Pulmonary artery endothelial cell (primary cell): Measurements from ENCODE around the gene ITSN1. TPM values are rescaled to one million over a fixed set of nuclear protein-coding genes. Genes with fewer than 3 reads are reported as not detected.

Experiments
- DNase-seq: peaks from one replicate; pipeline ENCODE4 v3.0.0-alpha.2; 2011; ENCODE audit warnings: low read depth, low spot score
- total RNA-seq: library from RNA; depleted of rRNA; stranded (reverse); fragments of >200 nt; gene quantifications from 2 replicates; pipeline ENCODE4 v1.2.3, GENCODE V29; 2014

ITSN1 gene
- total RNA-seq, 1 donor from 2014 or later = 66.4 TPM

DNA sequence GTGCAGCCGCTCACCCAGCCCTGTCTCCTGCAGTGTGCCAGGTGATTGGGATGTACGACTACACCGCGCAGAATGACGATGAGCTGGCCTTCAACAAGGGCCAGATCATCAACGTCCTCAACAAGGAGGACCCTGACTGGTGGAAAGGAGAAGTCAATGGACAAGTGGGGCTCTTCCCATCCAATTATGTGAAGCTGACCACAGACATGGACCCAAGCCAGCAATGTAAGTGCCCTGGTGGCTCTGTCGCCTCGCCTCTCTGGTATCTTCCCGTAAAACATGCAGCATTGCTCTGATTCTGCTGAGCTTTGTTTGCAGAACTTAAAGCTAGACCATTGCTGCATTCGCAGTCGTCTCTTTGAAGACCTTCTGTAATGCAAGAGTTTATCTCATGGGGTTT, 194.1 kb downstream of the ITSN1 start:
- no peak for DNase-seq

DNA sequence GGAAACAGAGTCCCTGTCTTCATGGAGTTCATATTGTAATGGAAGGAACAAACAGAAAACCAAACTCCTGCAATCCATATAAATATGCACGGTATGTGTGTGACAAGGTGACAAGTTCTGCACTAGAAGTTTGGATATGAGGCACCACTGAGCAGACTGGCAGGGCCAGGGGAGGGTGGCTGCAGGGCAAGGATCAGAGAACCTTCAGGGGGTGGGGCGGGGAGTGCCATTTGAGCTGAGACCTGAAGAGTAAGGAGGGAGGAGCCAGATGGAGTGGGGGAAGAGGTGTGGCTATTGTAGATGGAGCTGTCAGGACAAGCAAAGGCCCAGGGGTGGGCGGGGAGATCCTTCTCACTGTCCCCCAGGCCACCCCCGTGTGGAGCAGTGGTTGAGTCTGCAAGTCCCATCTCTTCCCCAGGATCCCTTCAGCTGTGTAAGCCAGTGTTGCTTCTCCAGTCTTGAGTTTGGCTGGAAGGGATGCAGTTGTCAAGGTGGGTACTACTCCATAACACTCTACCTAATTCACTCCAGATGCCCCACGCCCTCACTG, 196.9 kb downstream of the ITSN1 start:
- no peak for DNase-seq

DNA sequence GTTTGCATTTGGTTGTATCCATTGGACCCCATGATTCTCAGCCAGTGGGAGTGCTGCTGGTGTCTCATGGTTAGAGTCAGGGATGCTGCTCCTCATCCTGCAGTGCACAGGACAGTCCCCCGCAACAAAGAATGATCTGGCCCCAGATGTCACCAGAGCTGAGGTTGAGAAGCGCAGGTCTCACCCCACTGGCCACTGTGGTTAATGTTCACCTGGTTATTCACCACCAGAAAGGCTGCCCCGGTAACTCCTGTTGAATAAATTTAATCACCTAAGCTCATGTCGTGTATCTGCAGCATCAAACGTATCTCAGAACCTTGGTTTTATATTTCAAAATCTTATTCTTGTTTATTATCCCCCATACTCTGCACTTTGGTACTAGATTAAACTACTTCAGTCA, 197.5 kb downstream of the ITSN1 start:
- no peak for DNase-seq

DNA sequence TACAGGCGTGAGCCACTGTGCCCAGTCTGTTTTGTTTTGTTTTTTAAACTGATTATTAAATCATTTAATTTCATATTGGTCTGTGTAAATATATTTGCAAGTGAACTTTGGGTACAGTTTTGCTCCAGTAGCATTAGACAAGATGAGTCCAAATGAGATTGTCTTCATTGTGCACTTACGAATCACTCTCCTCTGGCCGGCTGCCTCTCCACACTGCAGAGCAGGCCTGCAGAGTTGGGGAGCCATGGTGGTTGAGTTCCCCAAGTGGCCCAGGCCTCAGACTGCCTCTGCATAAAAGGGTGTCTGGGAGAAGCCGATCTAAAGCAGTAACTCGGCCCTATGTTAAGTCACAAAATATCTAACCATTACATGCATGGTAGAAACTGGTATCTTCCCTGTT, 198.5 kb downstream of the ITSN1 start:
- DNase-seq = no peak

DNA sequence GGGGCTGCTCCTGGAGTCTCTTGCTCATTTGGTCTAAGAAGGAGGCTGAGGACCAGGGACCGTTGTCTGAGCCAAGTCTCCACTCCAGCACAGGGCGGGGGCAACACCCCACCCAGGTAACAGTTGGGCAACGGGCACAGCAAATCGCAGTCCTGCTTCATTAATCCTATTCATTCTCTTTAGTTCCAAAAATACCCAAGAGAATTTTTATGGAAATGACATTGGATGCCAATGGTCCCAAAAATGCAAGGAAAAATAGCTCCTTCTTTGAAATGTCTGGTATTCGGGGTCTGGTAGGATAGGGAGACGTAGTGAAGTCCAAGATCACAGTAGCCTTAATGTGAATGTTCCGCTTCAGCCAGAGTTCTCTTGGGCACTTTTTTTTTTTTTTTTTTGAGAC, 199.3 kb downstream of the ITSN1 start:
- no peak for DNase-seq

DNA sequence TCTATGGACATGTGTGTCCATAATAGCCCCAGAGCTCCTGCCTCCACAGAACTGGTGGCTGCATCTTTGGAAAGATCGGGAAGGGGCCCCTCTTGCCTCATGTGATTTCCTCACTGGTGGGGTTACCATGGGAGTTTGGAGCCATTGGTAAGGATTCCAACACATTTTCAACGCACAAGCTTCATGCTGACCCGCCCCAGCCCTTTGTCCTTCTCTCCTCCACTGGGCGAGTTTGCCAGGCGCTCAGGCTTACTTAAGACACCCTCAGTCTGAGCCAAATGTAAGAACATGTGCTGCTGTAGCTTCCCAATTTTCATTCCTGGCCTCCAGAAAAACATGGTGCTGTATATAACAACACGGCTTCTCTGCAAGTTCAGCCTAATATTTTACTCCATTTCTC, 200.9 kb downstream of the ITSN1 start:
- no peak for DNase-seq

DNA sequence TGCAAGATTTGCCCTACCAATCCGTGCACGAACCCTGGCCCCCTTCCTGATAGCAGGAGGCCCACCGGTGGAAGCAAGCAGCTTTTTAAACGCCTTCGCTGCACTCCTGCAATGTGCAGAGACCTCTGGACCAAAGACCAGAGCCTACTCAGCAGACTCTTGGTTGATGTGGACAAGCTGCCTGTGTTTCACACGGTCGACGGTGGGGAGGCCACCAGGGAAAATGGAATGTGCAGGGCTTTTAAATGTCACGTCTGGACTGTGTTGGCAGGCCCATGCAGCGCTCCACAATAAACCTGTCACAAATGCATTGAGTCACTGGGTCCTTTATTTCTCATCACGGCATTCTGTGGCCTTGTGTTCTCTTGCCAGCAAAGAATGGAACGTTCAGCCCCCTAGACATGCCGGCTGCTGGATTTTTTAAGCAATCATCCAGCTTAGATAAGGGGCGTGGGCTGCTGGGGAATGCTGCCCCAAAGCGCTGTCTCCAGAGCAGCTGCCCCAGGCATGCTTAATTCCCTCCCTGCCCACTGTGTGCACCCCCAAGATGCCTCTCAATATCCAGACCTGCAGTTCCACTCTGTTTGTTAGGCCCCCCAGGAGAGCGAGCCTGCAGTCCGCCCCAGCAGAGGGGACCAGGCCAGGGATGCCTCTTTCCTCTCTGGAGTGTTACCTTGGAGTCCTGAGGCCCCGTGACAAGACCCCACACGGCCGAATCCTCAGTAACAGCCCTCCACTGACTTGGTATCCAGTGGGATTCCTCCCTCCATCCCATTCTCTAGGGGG, 202.0 kb downstream of the ITSN1 start:
- DNase-seq = no peak

DNA sequence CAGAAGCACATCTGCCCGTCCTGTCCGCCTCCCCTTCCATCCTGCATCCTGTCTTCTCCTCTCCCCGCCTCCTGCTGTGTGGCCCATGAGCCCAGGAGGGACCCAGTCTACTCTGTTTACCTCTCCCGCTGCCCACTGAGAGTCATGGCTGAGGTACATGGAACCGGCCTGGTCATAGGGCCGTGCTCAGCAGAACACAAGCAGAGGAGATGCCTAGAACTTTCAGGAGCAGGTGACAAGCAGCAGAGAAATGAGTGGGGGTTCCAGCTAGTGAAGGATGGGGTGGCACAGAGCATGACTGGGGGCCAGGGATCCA, 202.5 kb downstream of the ITSN1 start:
- no peak for DNase-seq

GRCh38 chr21:33846141-33846540, 203.8 kb downstream of the ITSN1 start:
- no peak for DNase-seq

DNA sequence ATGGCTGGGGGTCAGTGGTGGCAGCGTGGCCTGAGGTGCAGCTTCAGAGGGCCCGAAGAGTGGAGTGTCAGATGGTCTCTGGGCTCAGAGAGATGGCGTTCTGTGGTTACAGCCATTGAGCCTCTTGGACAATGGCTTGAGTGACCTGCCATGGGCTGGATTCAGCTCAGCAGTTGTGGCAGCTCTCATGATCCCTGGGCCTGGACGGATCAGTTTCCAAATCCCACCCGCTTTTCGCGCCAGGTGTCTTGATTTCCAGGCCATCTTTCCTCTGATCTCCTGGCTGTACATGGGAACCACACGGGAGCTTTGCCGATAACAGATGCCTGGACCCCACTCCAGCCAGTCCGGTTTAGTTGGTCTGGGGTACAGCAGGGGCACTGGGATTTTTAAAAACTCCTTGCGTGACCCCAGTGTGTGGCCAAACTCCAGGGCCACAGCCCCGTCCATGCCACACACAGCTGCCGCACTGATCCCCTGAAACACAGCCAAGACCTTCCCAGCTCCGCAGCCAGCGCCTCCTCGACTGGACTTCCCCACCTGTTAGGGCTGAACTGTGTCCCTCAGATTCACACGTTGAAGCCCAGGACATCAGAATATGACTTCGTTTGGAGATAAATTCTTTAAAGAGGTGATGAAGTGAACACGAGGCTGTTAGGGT, 205.4 kb downstream of the ITSN1 start:
- DNase-seq = no peak

GRCh38 chr21:33848249-33848953, 206.1 kb downstream of the ITSN1 start:
- DNase-seq = no peak

DNA sequence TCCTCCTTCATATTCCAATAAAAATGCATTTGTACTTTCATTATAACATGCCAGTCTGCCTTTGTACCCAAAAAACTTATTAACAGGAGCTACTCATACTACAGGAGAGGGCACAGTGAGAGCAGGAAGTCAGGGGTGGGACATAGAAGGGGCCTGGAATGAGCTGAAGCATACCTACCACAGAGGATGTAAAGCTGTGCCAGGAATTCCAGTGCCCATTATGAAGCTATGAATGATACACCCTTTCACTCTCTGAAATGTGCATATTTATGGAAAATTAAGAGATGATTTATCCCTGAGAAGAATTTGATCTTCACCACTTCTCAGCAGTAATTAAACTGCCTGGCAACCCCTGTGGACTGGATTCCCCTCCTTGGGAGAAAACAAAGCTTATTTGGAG, 207.5 kb downstream of the ITSN1 start:
- DNase-seq = no peak

DNA sequence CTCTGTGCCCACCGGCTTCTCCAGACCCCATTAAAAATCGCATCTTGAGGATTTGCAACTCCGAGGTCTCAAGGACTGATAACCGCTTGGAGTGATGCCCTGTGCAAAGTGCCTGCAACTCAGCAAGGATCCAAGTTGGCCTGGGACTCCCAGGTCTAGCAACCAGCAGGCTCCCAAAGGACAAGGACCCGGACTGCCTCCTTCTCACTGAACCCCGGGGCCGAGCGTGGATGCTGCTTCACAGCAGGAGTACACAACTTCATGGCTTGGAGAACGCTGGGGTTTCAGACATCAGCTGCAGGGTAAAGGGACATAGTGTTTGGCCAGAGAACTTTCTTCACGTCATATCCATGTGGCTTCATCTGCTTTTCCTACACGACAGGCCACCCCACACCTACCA, 208.1 kb downstream of the ITSN1 start:
- no peak for DNase-seq

- DNase-seq = no peak
These were observed 208.7 kb downstream of the ITSN1 start for GRCh38 chr21:33850985-33851384.

- no peak for DNase-seq
These were observed 210.2 kb downstream of the ITSN1 start for GRCh38 chr21:33852485-33852884.

GRCh38 chr21:33854604-33855003, 212.3 kb downstream of the ITSN1 start:
- no peak for DNase-seq

DNA sequence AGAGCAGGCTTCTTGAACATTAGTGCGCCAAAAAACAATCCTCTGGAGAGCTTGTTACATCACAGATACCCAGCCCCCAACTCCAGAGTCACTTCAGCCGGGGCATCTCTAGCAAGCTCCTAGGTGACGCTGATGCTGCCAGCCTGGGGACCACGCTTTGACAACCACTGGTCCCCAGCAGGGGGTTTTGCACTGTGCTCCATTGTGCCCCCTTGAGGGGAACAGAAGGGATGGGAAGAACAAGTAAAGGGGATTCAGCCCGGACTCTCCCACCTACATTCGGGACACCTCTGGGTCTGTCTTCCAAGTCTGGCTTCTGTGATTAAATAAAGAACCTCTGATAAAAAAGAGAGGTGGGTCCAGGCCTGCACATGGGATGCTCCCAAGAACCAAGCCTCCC, 212.9 kb downstream of the ITSN1 start:
- DNase-seq = no peak

GRCh38 chr21:33856893-33857527, 214.7 kb downstream of the ITSN1 start:
- no peak for DNase-seq

DNA sequence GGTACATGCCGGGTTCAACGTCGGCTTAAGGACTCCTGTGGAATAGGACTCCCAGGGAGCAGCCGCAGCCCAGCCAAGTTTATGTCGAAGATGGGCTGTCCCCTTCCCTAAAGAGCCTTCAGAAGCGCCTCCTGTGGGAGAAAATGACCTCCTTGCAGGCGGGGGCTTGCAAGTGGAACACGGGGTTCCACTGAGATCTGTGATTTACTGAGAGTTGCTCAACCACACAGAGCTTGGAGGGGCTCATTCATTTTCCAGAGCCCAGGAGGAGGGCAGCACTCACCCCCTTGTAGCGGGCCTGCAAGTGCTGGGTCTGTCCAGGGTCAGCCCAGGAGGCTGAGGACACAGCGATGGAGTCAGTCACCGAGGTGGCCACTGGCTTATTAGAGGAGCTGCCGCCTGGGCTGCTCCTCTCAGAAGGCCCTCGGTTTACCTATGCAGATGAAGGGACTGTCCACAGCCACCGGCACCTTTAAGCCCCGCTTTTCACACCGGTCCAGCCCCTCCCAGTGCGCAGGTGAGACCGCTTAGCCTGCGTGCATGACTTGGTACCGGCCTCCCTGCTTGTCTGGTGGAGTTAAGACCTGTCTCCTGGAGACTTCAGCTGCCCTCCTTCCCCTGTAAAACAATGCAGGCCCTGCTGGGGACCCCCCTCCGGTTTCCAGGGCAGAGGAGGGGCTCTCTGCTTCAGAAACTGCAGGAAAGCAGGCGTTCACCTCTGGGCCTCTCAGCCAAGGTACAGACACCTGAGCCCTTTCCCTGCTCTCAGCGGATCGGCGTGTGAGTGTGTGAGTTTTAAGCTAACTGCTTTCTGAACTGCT, 215.8 kb downstream of the ITSN1 start:
- DNase-seq = no peak

GRCh38 chr21:33858667-33859372, 216.5 kb downstream of the ITSN1 start:
- DNase-seq = no peak
